Coronary artery (tissue), 2 donors: Measurements from ENCODE around the gene FRMD6.
"Not testable (repeated sequence)": the region's sequence is repeated elsewhere in the genome, so short reads cannot be mapped to it uniquely, and the experiment has no call there.

Experiments used
- DNase-seq: peaks from one replicate; pipeline ENCODE4 v3.0.0-alpha.2; 2017; ENCODE audit warnings: low spot score
- H3K27ac ChIP-seq, 2 donors: fragments of 200-600 bp; sonication (generic); one replicate each; pipeline ENCODE4 v1.5.1; 2016 to 2019
- H3K4me3 ChIP-seq: fragments of 200-600 bp; sonication (generic); 2 replicates; pipeline ENCODE4 v1.5.1; 2016; ENCODE audit warnings: mild to moderate bottlenecking, moderate library complexity
- CTCF ChIP-seq: fragments of 200-600 bp; sonication (generic); IDR thresholded peaks from one replicate; pipeline ENCODE4 v1.5.1; 2019; ENCODE audit warnings: antibody characterized with exemption

The FRMD6 gene

GRCh38 chr14:51626788-51627187 is 24.9 kb upstream of the FRMD6 start:
- peak overlapping the region; percentile 37 for H3K4me3 ChIP-seq
- TF ChIP-seq CTCF: no peak
- DNase-seq: no peak
- no peak overlapping the region for H3K27ac ChIP-seq

GRCh38 chr14:51627313-51627712 is 24.4 kb upstream of the FRMD6 start:
- H3K4me3 ChIP-seq: no peak overlapping the region
- DNase-seq: no peak
- no peak for TF ChIP-seq CTCF
- H3K27ac ChIP-seq: no peak overlapping the region

GRCh38 chr14:51628238-51628637 is 23.5 kb upstream of the FRMD6 start:
- no peak overlapping the region for H3K4me3 ChIP-seq
- DNase-seq: no peak
- H3K27ac ChIP-seq: no peak overlapping the region
- no peak for TF ChIP-seq CTCF

- no peak for TF ChIP-seq CTCF
- no peak for DNase-seq
- Histone ChIP-seq H3K27ac (no peak overlapping the region), H3K4me3 (no peak overlapping the region)
Observed at GRCh38 chr14:51630987-51631386, 20.7 kb upstream of the FRMD6 start.

GRCh38 chr14:51633298-51633697 is 18.4 kb upstream of the FRMD6 start:
- not testable (repeated sequence) for DNase-seq, H3K4me3 ChIP-seq, H3K27ac ChIP-seq

- Histone ChIP-seq H3K27ac (no peak overlapping the region), H3K4me3 (no peak overlapping the region)
- TF ChIP-seq CTCF: no peak
- no peak for DNase-seq
Observed at GRCh38 chr14:51636109-51636508, 15.6 kb upstream of the FRMD6 start.

GRCh38 chr14:51638071-51638944 is 13.4 kb upstream of the FRMD6 start:
- Histone ChIP-seq H3K27ac (peak overlapping the region; percentile 30 to 55), H3K4me3 (no peak overlapping the region)
- DNase-seq: no peak
- no peak for TF ChIP-seq CTCF
